ENCODE data around the gene DPP10.

DPP10 gene

DNA sequence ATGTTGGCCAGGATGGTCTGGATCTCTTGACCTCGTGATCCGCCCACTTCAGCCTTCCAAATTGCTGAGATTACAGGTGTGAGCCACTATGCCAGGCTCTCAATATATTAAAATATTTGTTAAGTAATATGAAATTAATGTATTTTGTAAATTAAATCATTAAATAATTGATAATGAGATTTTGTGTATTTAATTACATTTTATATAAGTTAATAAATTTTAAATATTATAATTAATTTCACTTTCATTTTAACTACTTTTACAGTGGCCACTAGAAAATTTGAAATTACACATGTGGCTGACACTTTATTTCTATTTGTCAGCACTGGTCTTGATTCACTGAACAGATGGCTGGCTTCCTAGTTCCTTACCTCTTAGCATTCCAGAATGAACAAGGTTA, 102.6 kb downstream of the DPP10 start (continued):
- TF ChIP-seq, protein P1, sequence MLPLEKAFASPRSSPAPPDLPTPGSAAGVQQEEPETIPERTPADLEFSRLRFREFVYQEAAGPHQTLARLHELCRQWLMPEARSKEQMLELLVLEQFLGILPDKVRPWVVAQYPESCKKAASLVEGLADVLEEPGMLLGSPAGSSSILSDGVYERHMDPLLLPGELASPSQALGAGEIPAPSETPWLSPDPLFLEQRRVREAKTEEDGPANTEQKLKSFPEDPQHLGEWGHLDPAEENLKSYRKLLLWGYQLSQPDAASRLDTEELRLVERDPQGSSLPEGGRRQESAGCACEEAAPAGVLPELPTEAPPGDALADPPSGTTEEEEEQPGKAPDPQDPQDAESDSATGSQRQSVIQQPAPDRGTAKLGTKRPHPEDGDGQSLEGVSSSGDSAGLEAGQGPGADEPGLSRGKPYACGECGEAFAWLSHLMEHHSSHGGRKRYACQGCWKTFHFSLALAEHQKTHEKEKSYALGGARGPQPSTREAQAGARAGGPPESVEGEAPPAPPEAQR (tag by site-specific recombination; IDR thresholded peaks at IDR 0.05), result no peak
- TF ChIP-seq ZNF670 (tag by site-specific recombination; IDR thresholded peaks at IDR 0.05; ENCODE audit: low read depth) (no peak), ZBTB20 (tag by site-specific recombination; IDR thresholded peaks at IDR 0.05) (no peak), ZNF777 (tag by site-specific recombination; IDR thresholded peaks at IDR 0.05; ENCODE audit: borderline replicate concordance) (no peak), ZNF423 (tag by site-specific recombination; IDR thresholded peaks at IDR 0.05) (no peak), BCL11B (tag by site-specific recombination; IDR thresholded peaks at IDR 0.05; ENCODE audit: low read depth) (no peak), ZNF558 (tag by site-specific recombination; IDR thresholded peaks at IDR 0.05) (no peak)

GRCh38 chr2:114546531-114546930, 104.1 kb downstream of the DPP10 start:
- Histone ChIP-seq H3K4me1 (ENCODE audit: control insufficient read depth, insufficient read depth, low read length) (no peaks in the 10 kb centered on the region), H3K9me3 (ENCODE audit: control insufficient read depth, insufficient read depth, low read depth, low read length) (no peaks in the 10 kb centered on the region), H3K4me3 (ENCODE audit: low read depth, low read length) (no peak overlapping the region), H3K27ac (ENCODE audit: extremely low read depth, low read depth, low read length) (no peak overlapping the region), H3K36me3 (ENCODE audit: control insufficient read depth in 2 of 2, insufficient read depth in 1 of 2, low read length in 2 of 2) (no peaks in the 10 kb centered on the region)
- CTCF ChIA-PET, result interaction anchor here (0.7 kb wide), 1 partner anchor 166 kb away, joined by 3 read pairs; no protein-coding TSS in a partner anchor
- TF ChIP-seq ZNF146 (tag by site-specific recombination; IDR thresholded peaks at IDR 0.05) (no peak), ZNF341 (tag by site-specific recombination; IDR thresholded peaks at IDR 0.05; ENCODE audit: low read depth) (no peak), ZNF792 (tag by site-specific recombination; IDR thresholded peaks at IDR 0.05) (no peak)
- TF ChIP-seq, protein P2, sequence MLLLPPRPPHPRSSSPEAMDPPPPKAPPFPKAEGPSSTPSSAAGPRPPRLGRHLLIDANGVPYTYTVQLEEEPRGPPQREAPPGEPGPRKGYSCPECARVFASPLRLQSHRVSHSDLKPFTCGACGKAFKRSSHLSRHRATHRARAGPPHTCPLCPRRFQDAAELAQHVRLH (tag by site-specific recombination; IDR thresholded peaks at IDR 0.05), result no peak
- POLR2A ChIA-PET, result no interaction called here

GRCh38 chr2:114548151-114548550, 105.7 kb downstream of the DPP10 start:
- Histone ChIP-seq H3K4me3 (ENCODE audit: low read depth, low read length) (no peak overlapping the region), H3K9me3 (ENCODE audit: control insufficient read depth, insufficient read depth, low read depth, low read length) (no peaks in the 10 kb centered on the region), H3K4me1 (ENCODE audit: control insufficient read depth, insufficient read depth, low read length) (no peaks in the 10 kb centered on the region), H3K36me3 (ENCODE audit: control insufficient read depth in 2 of 2, insufficient read depth in 1 of 2, low read length in 2 of 2) (no peaks in the 10 kb centered on the region), H3K27ac (ENCODE audit: extremely low read depth, low read depth, low read length) (no peak overlapping the region)
- CTCF ChIA-PET, result no interaction called here
- POLR2A ChIA-PET, result no interaction called here
- TF ChIP-seq, protein P3, sequence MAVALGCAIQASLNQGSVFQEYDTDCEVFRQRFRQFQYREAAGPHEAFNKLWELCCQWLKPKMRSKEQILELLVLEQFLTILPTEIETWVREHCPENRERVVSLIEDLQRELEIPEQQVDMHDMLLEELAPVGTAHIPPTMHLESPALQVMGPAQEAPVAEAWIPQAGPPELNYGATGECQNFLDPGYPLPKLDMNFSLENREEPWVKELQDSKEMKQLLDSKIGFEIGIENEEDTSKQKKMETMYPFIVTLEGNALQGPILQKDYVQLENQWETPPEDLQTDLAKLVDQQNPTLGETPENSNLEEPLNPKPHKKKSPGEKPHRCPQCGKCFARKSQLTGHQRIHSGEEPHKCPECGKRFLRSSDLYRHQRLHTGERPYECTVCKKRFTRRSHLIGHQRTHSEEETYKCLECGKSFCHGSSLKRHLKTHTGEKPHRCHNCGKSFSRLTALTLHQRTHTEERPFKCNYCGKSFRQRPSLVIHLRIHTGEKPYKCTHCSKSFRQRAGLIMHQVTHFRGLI (tag by site-specific recombination; IDR thresholded peaks at IDR 0.05), result no peak
- TF ChIP-seq ZNF558 (tag by site-specific recombination; IDR thresholded peaks at IDR 0.05) (no peak), ZNF211 (tag by site-specific recombination; IDR thresholded peaks at IDR 0.05; ENCODE audit: low read depth) (no peak), ZNF518A (tag by site-specific recombination; conservative IDR thresholded peaks at IDR 0.05; ENCODE audit: low read depth) (no peak), KLF7 (tag by site-specific recombination; IDR thresholded peaks at IDR 0.05; ENCODE audit: borderline replicate concordance) (no peak), SALL2 (tag by site-specific recombination; IDR thresholded peaks at IDR 0.05; ENCODE audit: borderline replicate concordance) (no peak), BCL11A (tag by site-specific recombination; IDR thresholded peaks at IDR 0.05; ENCODE audit: low read depth) (no peak), ZNF157 (tag by site-specific recombination; IDR thresholded peaks at IDR 0.05) (no peak), ZNF645 (tag by site-specific recombination; IDR thresholded peaks at IDR 0.05) (no peak), ZSCAN30 (tag by site-specific recombination; IDR thresholded peaks at IDR 0.05) (no peak), SP3 (tag by site-specific recombination; IDR thresholded peaks at IDR 0.05) (no peak), YY2 (tag by site-specific recombination; IDR thresholded peaks at IDR 0.05) (no peak), ZNF777 (tag by site-specific recombination; IDR thresholded peaks at IDR 0.05; ENCODE audit: borderline replicate concordance) (no peak), ZNF747 (tag by site-specific recombination; IDR thresholded peaks at IDR 0.05) (no peak)
- TF ChIP-seq, protein P4, sequence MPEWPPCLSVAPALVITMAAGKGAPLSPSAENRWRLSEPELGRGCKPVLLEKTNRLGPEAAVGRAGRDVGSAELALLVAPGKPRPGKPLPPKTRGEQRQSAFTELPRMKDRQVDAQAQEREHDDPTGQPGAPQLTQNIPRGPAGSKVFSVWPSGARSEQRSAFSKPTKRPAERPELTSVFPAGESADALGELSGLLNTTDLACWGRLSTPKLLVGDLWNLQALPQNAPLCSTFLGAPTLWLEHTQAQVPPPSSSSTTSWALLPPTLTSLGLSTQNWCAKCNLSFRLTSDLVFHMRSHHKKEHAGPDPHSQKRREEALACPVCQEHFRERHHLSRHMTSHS (tag by site-specific recombination; IDR thresholded peaks at IDR 0.05), result no peak
